Adrenal gland (tissue), 5 donors: ENCODE results near the gene SF3B3.

Experiments
- POLR2A ChIP-seq, 2 donors: fragments of 450-650 bp; IDR thresholded peaks; one replicate each; pipeline ENCODE4 v1.6.1; 2017; ENCODE audit warnings: antibody characterized with exemption in 2 of 2, mild to moderate bottlenecking in 2 of 2, moderate library complexity in 1 of 2
- TF ChIP-seq, protein P1 (sequence below), 6 experiments: fragments of 450-650 bp in 4 of 6; fragments of 200-600 bp in 2 of 6; sonication (generic) in 1 of 6; IDR thresholded peaks; 1 replicate in 5 of 6; 2 replicates in 1 of 6; pipeline versions ENCODE4 v1.5.1 to v1.8.0; 2016 to 2021; ENCODE audit warnings: antibody characterized with exemption in 6 of 6, mild to moderate bottlenecking in 2 of 6, moderate library complexity in 1 of 6
- donor health status: DM: no; HTN: no; CAD: no.

DNA sequence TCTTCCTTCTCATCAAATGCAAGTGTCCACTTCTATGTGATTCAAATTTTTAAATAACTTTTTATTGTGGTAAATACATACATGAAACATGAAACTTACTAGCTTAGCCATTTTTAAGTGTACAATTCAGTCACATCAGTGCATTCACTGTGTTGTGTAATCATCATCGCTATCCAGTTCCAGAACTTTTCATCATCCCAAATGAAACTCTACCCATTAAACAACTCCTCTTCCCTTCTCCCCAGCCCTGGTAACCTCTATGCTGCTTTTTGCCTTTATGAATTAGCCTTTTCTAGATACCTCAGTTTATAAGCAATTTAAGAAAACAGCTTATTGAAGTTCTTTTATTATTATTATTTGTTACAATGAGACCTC, 81.7 kb downstream of the SF3B3 start:
- no peak for TF ChIP-seq POLR2A (IDR thresholded peaks at IDR 0.05)
- TF ChIP-seq, protein P1, sequence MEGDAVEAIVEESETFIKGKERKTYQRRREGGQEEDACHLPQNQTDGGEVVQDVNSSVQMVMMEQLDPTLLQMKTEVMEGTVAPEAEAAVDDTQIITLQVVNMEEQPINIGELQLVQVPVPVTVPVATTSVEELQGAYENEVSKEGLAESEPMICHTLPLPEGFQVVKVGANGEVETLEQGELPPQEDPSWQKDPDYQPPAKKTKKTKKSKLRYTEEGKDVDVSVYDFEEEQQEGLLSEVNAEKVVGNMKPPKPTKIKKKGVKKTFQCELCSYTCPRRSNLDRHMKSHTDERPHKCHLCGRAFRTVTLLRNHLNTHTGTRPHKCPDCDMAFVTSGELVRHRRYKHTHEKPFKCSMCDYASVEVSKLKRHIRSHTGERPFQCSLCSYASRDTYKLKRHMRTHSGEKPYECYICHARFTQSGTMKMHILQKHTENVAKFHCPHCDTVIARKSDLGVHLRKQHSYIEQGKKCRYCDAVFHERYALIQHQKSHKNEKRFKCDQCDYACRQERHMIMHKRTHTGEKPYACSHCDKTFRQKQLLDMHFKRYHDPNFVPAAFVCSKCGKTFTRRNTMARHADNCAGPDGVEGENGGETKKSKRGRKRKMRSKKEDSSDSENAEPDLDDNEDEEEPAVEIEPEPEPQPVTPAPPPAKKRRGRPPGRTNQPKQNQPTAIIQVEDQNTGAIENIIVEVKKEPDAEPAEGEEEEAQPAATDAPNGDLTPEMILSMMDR (IDR thresholded peaks at IDR 0.05): no peak
